ENCODE results near the gene TSR3. TPM values are rescaled to one million over a fixed set of nuclear protein-coding genes. Genes with fewer than 3 reads are reported as not detected.

Gene TSR3
- total and polyA plus RNA-seq, 4 donors, result 32.1 to 88.0 (median 52.9) TPM

DNA sequence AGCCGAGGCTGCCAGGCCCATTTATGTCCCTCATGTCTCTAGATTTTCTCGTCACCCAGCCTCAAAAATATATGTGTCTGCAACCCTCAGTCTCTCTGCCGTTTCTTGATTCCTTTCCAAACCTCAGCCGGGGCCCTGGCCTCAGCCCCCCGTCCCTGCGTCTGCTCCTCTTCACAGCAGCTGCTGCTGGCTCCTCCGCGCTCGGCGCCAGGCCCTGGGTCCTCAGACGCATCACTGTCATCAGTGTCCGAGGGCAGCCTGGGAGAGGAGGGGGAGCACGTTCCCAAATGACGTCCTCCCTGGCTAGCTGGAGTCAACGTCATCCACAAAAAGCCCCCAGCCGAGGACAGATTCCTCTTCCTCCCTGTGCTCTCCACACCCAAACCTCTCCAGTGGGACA lies 2.3 kb downstream of the TSR3 start:
- 83% methylated on average over 16 of the region's 16 CpGs for WGBS, 2 donors
- no peaks in the 10 kb centered on the region for H3K4me1 ChIP-seq (ENCODE audit: control insufficient read depth in 1 of 2, insufficient read depth in 2 of 2, low read length in 2 of 2)
- H3K4me3 ChIP-seq (ENCODE audit: low read length in 2 of 2), result no peak overlapping the region
- H3K9me3 ChIP-seq (ENCODE audit: control insufficient read depth, low read length), result no peaks in the 10 kb centered on the region
- H3K27me3 ChIP-seq (ENCODE audit: control insufficient read depth in 1 of 2, insufficient read depth in 2 of 2, low read length in 1 of 2), result no peaks in the 10 kb centered on the region
- H3K27ac ChIP-seq (ENCODE audit: low read depth in 1 of 2, low read length in 2 of 2), result no peak overlapping the region
- intact Hi-C loops (cut with DNase I), result no loop called here
- no peak for DNase-seq
- no peaks in the 10 kb centered on the region for H3K36me3 ChIP-seq (ENCODE audit: control insufficient read depth in 1 of 2, insufficient read depth in 2 of 2, low read length in 1 of 2)
- ATAC-seq (ENCODE audit: low FRiP score), result no peak

DNA sequence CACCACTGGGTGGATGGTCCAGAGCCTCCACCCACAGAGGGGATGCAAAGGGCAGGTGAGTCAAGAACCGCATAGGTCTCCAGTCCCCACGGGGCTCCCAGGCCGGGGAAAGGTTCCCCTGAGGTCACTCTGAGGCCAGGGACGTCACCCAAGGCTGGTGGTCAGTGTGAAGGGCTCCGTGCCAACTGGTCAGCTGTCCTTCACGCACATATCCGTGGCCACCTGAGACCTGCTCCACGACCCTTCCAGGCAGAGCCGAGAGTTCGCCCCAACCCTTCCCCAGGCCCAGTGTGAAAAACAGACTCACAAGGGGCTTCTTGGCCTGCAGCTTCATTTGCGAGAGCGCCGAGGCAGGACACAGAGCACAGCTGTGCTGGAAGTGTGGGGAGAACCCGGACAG lies 2.8 kb downstream of the TSR3 start:
- Histone ChIP-seq H3K27me3 (ENCODE audit: control insufficient read depth in 1 of 2, insufficient read depth in 2 of 2, low read length in 1 of 2) (no peaks in the 10 kb centered on the region), H3K27ac (ENCODE audit: low read depth in 1 of 2, low read length in 2 of 2) (no peak overlapping the region), H3K4me1 (ENCODE audit: control insufficient read depth in 1 of 2, insufficient read depth in 2 of 2, low read length in 2 of 2) (no peaks in the 10 kb centered on the region), H3K36me3 (ENCODE audit: control insufficient read depth in 1 of 2, insufficient read depth in 2 of 2, low read length in 1 of 2) (no peaks in the 10 kb centered on the region), H3K9me3 (ENCODE audit: control insufficient read depth, low read length) (no peaks in the 10 kb centered on the region), H3K4me3 (ENCODE audit: low read length in 2 of 2) (no peak overlapping the region)
- intact Hi-C loops (cut with DNase I), result no loop called here
- DNase-seq (no peak), ATAC-seq (ENCODE audit: low FRiP score) (no peak)
- WGBS, 2 donors, result 78 to 83% methylated on average over 14 of the region's 14 CpGs

DNA sequence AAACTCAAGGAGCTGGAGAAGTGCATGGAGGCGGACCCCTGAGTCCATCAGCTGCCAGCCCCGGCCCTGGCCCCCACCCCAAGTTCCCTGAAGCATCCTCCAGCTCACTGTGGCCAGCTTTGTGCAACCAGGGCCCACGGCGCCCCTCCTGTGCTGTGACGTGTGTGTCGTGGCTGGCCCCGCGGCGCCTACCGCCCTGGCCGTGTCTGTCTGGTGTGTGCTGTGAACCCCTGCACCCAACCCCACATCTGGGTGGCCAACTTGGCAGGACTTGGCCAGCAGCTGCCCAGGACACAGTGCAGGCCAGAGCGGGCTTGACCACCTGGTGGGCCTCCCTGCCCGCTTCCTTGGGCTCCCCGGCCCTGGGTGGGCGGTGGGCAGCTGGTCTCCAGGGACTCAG lies 3.2 kb downstream of the TSR3 start:
- DNase-seq, result no peak
- H3K4me1 ChIP-seq (ENCODE audit: control insufficient read depth in 1 of 2, insufficient read depth in 2 of 2, low read length in 2 of 2), result no peaks in the 10 kb centered on the region
- H3K27ac ChIP-seq (ENCODE audit: low read depth in 1 of 2, low read length in 2 of 2), result no peak overlapping the region
- no peaks in the 10 kb centered on the region for H3K27me3 ChIP-seq (ENCODE audit: control insufficient read depth in 1 of 2, insufficient read depth in 2 of 2, low read length in 1 of 2)
- no peaks in the 10 kb centered on the region for H3K36me3 ChIP-seq (ENCODE audit: control insufficient read depth in 1 of 2, insufficient read depth in 2 of 2, low read length in 1 of 2)
- intact Hi-C loops (cut with DNase I), result no loop called here
- ATAC-seq (ENCODE audit: low FRiP score), result no peak
- 92 to 93% methylated on average over 15 of the region's 15 CpGs for WGBS, 2 donors
- no peak overlapping the region for H3K4me3 ChIP-seq (ENCODE audit: low read length in 2 of 2)
- no peaks in the 10 kb centered on the region for H3K9me3 ChIP-seq (ENCODE audit: control insufficient read depth, low read length)

DNA sequence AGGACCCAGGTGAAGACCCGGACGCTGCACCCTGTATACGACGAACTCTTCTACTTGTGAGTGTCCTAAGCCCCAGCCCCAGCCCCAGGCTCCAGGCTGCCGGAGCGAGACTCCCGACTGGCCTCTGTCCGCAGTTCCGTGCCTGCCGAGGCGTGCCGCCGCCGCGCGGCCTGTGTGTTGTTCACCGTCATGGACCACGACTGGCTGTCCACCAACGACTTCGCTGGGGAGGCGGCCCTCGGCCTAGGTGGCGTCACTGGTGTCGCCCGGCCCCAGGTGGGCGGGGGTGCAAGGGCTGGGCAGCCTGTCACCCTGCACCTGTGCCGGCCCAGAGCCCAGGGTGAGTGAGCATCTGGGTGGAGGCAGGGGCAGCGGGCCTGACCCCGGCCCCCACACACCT lies 3.7 kb downstream of the TSR3 start:
- no peaks in the 10 kb centered on the region for H3K4me1 ChIP-seq (ENCODE audit: control insufficient read depth in 1 of 2, insufficient read depth in 2 of 2, low read length in 2 of 2)
- no peaks in the 10 kb centered on the region for H3K27me3 ChIP-seq (ENCODE audit: control insufficient read depth in 1 of 2, insufficient read depth in 2 of 2, low read length in 1 of 2)
- H3K27ac ChIP-seq (ENCODE audit: low read depth in 1 of 2, low read length in 2 of 2), result no peak overlapping the region
- no peaks in the 10 kb centered on the region for H3K9me3 ChIP-seq (ENCODE audit: control insufficient read depth, low read length)
- DNase-seq (no peak), ATAC-seq (ENCODE audit: low FRiP score) (no peak)
- WGBS, 2 donors, result 89 to 91% methylated on average over 29 of the region's 29 CpGs
- intact Hi-C loops (cut with DNase I), result no loop called here
- H3K36me3 ChIP-seq (ENCODE audit: control insufficient read depth in 1 of 2, insufficient read depth in 2 of 2, low read length in 1 of 2), result no peaks in the 10 kb centered on the region
- no peak overlapping the region for H3K4me3 ChIP-seq (ENCODE audit: low read length in 2 of 2)

DNA sequence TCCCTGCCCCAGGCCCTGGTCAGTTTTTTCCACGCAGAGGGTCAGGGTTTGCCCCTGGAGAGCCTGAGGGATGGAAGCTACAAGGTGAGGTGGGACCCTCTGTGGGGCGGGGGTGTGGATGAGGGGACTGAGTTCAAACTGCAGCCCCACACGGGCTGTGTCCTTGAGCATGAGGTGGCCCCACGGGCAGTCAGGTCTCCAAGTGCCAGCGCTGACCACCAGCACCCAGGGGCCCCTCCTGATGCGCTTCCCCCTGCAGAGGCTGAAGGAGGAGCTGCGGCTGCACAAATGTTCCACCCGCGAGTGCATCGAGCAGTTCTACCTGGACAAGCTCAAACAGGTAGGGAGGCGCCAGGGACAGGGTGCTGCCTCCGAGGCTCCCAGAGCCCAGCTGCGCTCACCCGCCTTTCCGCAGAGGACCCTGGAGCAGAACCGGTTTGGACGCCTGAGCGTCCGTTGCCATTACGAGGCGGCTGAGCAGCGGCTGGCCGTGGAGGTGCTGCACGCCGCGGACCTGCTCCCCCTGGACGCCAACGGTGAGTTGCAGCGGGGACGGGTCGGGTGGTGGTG lies 4.3 kb downstream of the TSR3 start:
- WGBS, 2 donors, result 89 to 91% methylated on average over 31 of the region's 31 CpGs
- Histone ChIP-seq H3K27ac (ENCODE audit: low read depth in 1 of 2, low read length in 2 of 2) (no peak overlapping the region), H3K9me3 (ENCODE audit: control insufficient read depth, low read length) (no peaks in the 10 kb centered on the region), H3K4me1 (ENCODE audit: control insufficient read depth in 1 of 2, insufficient read depth in 2 of 2, low read length in 2 of 2) (no peaks in the 10 kb centered on the region), H3K36me3 (ENCODE audit: control insufficient read depth in 1 of 2, insufficient read depth in 2 of 2, low read length in 1 of 2) (no peaks in the 10 kb centered on the region), H3K27me3 (ENCODE audit: control insufficient read depth in 1 of 2, insufficient read depth in 2 of 2, low read length in 1 of 2) (no peaks in the 10 kb centered on the region), H3K4me3 (ENCODE audit: low read length in 2 of 2) (no peak overlapping the region)
- DNase-seq, result no peak
- no peak for ATAC-seq (ENCODE audit: low FRiP score)
- intact Hi-C loops (cut with DNase I), result no loop called here

DNA sequence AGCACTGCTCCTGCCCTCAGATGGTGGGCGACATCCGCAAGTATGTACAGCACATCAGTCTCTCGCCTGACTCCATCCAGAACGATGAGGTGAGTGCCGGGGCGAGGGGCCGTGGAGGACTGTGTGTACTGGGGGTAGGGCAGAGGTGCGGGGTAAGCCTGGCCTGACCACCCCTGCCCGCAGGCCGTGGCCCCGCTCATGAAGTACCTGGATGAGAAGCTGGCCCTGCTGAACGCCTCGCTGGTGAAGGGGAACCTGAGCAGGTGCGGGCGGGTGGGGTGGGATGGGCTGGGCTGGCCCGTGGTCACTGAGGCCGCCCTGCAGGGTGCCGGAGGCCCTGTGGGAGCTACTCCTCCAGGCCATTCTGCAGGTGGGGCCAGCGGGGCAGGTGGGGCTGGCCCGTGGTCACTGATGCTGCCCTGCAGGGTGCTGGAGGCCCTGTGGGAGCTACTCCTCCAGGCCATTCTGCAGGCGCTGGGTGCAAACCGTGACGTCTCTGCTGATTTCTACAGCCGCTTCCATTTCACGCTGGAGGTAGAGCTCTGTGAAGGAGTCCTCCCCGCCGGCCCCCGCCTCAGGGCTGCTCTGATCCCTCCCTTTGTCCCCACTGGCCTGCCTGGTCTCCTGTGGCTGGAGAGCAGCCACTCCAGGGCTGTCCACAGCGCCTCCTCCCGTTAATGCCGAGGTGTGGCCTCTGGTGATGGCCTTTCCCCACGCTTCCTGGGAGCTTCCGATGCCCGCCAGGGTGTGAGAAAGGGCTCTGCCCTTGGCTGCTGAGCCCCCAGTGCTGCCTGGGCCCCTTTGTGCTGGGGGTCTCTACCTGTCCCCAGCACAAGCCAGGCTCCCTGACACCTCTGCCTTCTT lies 5.0 kb downstream of the TSR3 start:
- Histone ChIP-seq H3K27ac (ENCODE audit: low read depth in 1 of 2, low read length in 2 of 2) (no peak overlapping the region), H3K27me3 (ENCODE audit: control insufficient read depth in 1 of 2, insufficient read depth in 2 of 2, low read length in 1 of 2) (no peaks in the 10 kb centered on the region), H3K9me3 (ENCODE audit: control insufficient read depth, low read length) (no peaks in the 10 kb centered on the region), H3K4me3 (ENCODE audit: low read length in 2 of 2) (no peak overlapping the region), H3K4me1 (ENCODE audit: control insufficient read depth in 1 of 2, insufficient read depth in 2 of 2, low read length in 2 of 2) (no peaks in the 10 kb centered on the region), H3K36me3 (ENCODE audit: control insufficient read depth in 1 of 2, insufficient read depth in 2 of 2, low read length in 1 of 2) (no peaks in the 10 kb centered on the region)
- intact Hi-C loops (cut with DNase I), result no loop called here
- 72 to 78% methylated on average over 34 of the region's 34 CpGs for WGBS, 2 donors
- DNase-seq, result no peak
- no peak for ATAC-seq (ENCODE audit: low FRiP score)

DNA sequence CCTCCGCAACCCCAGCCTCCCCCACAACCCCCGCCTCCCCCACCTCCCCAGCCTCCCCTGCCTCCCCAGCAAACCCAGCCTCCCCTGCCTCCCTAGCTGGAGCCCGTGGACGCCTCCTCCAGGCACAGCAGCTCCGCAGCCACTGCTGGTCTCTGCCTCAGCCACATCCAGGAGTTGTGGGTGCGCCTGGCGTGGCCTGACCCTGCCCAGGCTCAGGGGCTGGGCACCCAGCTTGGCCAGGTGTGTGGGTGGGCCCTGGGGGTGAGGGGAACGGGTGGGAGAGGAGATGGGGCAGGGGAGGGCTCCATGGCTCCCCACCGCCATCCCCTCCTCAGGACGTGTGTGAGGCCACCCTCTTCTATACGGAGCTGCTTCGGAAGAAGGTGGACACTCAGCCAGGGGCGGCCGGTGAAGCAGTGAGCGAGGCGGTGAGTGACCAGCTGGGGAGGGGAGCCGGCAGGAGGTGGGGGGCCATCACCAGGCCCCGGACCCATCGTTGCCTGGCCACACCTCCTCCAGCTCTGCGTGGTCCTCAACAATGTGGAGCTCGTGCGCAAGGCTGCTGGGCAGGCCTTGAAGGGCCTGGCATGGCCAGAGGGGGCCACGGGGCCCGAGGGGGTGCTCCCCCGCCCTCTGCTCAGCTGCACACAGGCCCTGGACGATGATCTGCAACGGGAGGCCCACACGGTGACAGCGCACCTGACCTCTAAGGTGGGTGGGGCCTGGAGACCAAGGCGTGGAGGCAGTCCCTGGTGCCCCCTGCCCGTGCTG lies 5.8 kb downstream of the TSR3 start:
- Histone ChIP-seq H3K9me3 (ENCODE audit: control insufficient read depth, low read length) (no peaks in the 10 kb centered on the region), H3K4me1 (ENCODE audit: control insufficient read depth in 1 of 2, insufficient read depth in 2 of 2, low read length in 2 of 2) (no peaks in the 10 kb centered on the region), H3K4me3 (ENCODE audit: low read length in 2 of 2) (no peak overlapping the region), H3K27me3 (ENCODE audit: control insufficient read depth in 1 of 2, insufficient read depth in 2 of 2, low read length in 1 of 2) (no peaks in the 10 kb centered on the region), H3K27ac (ENCODE audit: low read depth in 1 of 2, low read length in 2 of 2) (no peak overlapping the region), H3K36me3 (ENCODE audit: control insufficient read depth in 1 of 2, insufficient read depth in 2 of 2, low read length in 1 of 2) (no peaks in the 10 kb centered on the region)
- DNase-seq (no peak), ATAC-seq (ENCODE audit: low FRiP score) (no peak)
- intact Hi-C loops (cut with DNase I), result no loop called here
- WGBS, 2 donors, result 72 to 76% methylated on average over 28 to 31 of the region's 31 CpGs

DNA sequence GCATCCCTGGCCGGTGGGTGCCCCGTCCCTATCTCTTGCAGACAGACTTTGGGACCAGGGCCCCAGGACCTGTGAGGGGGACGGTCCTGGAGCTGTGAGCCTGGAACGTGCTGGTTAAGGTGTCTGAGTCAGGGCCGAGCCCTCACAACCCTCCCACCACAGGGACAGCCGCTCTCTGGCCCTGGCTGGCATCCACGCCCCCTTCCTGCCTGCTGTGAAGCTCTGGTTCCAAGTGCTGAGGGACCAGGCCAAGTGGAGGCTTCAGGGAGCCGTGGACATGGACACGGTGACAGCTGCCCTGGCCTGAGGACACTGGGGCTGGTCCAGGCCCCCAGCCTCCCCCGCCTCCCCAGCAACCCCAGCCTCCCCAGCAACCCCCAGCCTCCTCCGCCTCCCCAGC lies 6.6 kb downstream of the TSR3 start:
- no peak overlapping the region for H3K4me3 ChIP-seq (ENCODE audit: low read length in 2 of 2)
- H3K36me3 ChIP-seq (ENCODE audit: control insufficient read depth in 1 of 2, insufficient read depth in 2 of 2, low read length in 1 of 2), result no peaks in the 10 kb centered on the region
- no peaks in the 10 kb centered on the region for H3K27me3 ChIP-seq (ENCODE audit: control insufficient read depth in 1 of 2, insufficient read depth in 2 of 2, low read length in 1 of 2)
- H3K4me1 ChIP-seq (ENCODE audit: control insufficient read depth in 1 of 2, insufficient read depth in 2 of 2, low read length in 2 of 2), result no peaks in the 10 kb centered on the region
- H3K27ac ChIP-seq (ENCODE audit: low read depth in 1 of 2, low read length in 2 of 2), result no peak overlapping the region
- H3K9me3 ChIP-seq (ENCODE audit: control insufficient read depth, low read length), result no peaks in the 10 kb centered on the region
- ATAC-seq (ENCODE audit: low FRiP score) (no peak), DNase-seq (no peak)
- 58 to 65% methylated on average over 9 to 11 of the region's 11 CpGs for WGBS, 2 donors
- intact Hi-C loops (cut with DNase I), result no loop called here
